Heart left ventricle (tissue), 16 donors: ENCODE results near the gene TAOK3. TPM values are rescaled to one million over a fixed set of nuclear protein-coding genes. Genes with fewer than 3 reads are reported as not detected.
A peak's percentile ranks its signal among the peaks of the same experiment; 100 is the strongest.
"Not testable (repeated sequence)": the region's sequence is repeated elsewhere in the genome, so short reads cannot be mapped to it uniquely, and the experiment has no call there.

Experiments
- ATAC-seq, 4 donors: fragments of 200-7000 bp; cut with Tn5 transposase; one replicate each; pipeline ENCODE4 v1.9.1; 2020 to 2022; ENCODE audit warnings: moderate library complexity in 4 of 4, mild to moderate bottlenecking in 3 of 4, moderate number of reproducible peaks in 1 of 4
- DNase-seq, 5 donors: peaks; one replicate each; pipeline ENCODE4 v3.0.0-alpha.2; 2020
- H3K27ac ChIP-seq, 12 donors: fragments of 200-600 bp; sonication (generic) in 4 of 12; one replicate each; pipeline versions ENCODE4 v1.5.0 to v1.8.0; 2016 to 2022; ENCODE audit warnings: mild to moderate bottlenecking in 2 of 12
- H3K27me3 ChIP-seq, 9 donors: fragments of 200-600 bp; sonication (generic) in 2 of 9; one replicate each; pipeline versions ENCODE4 v1.5.1 to v1.8.0; 2016 to 2022; ENCODE audit warnings: mild to moderate bottlenecking in 3 of 9
- H3K36me3 ChIP-seq, 9 donors: fragments of 200-600 bp; sonication (generic) in 2 of 9; one replicate each; pipeline versions ENCODE4 v1.5.0 to v1.8.0; 2018 to 2022; ENCODE audit warnings: mild to moderate bottlenecking in 2 of 9
- H3K4me1 ChIP-seq, 12 donors: fragments of 200-600 bp; sonication (generic) in 4 of 12; one replicate each; pipeline versions ENCODE4 v1.5.0 to v1.8.0; 2016 to 2022; ENCODE audit warnings: mild to moderate bottlenecking in 3 of 12
- H3K4me3 ChIP-seq, 12 donors: fragments of 200-600 bp; sonication (generic) in 4 of 12; one replicate each; pipeline versions ENCODE4 v1.5.0 to v1.8.0; 2017 to 2022; ENCODE audit warnings: mild to moderate bottlenecking in 9 of 12, moderate library complexity in 4 of 12
- H3K9me3 ChIP-seq, 12 donors: fragments of 200-600 bp; sonication (generic) in 4 of 12; one replicate each; pipeline versions ENCODE4 v1.5.0 to v1.8.0; 2016 to 2022; ENCODE audit warnings: mild to moderate bottlenecking in 1 of 12
- POLR2A ChIP-seq, 2 donors: fragments of 450-650 bp; IDR thresholded peaks; one replicate each; pipeline ENCODE4 v1.6.1; 2017; ENCODE audit warnings: antibody characterized with exemption in 2 of 2, mild to moderate bottlenecking in 2 of 2, moderate library complexity in 2 of 2
- WGBS, 4 donors: extraction: QIAGEN DNeasy Blood & Tissue Kit in 2 of 4; methylation state at CpG; one replicate each; pipeline versions ENCODE4 v1.1.5 to v1.1.7; 2013 to 2018; 5-methylcytosine and 5-hydroxymethylcytosine counted together
- intact Hi-C, 10 donors: fragments of 100-400 bp; cut with DNase I; formaldehyde crosslinking; loops; one replicate each; pipeline versions ENCODE4 v1.11.1 to v1.14.2; 2022
- polyA plus RNA-seq, 2 donors: library from polyadenylated mRNA; stranded (reverse); fragments of 200-250 nt; gene quantifications; one replicate each; pipeline ENCODE4 v1.2.3, GENCODE V29; 2013
- total RNA-seq, 9 donors: library from RNA; depleted of rRNA in 2 of 9; stranded (reverse); fragments of >200 nt in 2 of 9; fragmentation: NEBNext Ultra II Directional in 3 of 9; extraction: Animal tissue kit (Norgen Biotek cat#: 25700) in 3 of 9; gene quantifications; one replicate each; pipeline versions ENCODE4 v1.1.0 to v1.2.4, GENCODE V29; 2016 to 2023
- TF ChIP-seq, protein P1 (sequence below), 12 donors: fragments of 200-600 bp; sonication (generic) in 4 of 12; IDR thresholded peaks; one replicate each; pipeline versions ENCODE4 v1.5.0 to v1.8.0; 2018 to 2022; ENCODE audit warnings: antibody characterized with exemption in 12 of 12, mild to moderate bottlenecking in 5 of 12
- donor health status: ischemic (EF 13 %, LVEDD 7.1; RV severe dilation, severe dysfunction).
- donor health status: healthy with polysubstance abuse.
- donor health status: DM: no; HTN: yes; CAD: no.
- donor health status: DM: no; HTN: no; CAD: no.
- donor health status: ischemic (EF 25% LVEDD 6.9; RV normal size, moderate dysfunction).
- donor health status: ischemic (EF 25% LVEDD 5.7; RV mildly dilated, moderate dysfunction).
- donor health status: healthy.
- donor health status: DM: yes; HTN: yes; CAD: no.
- donor health status: ischemic (EF 35%, LVEDD 5.7; RV mildly dilated, moderate dysfunction).
- donor health status: nonischemic (EF 11% LVEDD 7.7; RV severe dilation, severe dysfunction).
- donor health status: DM: yes; HTN: yes; CAD: no.
- donor health status: PGD.
- donor health status: ischemic (EF 29% LVEDD 5.4; RV normal size, mild dysfunction).
- donor health status: nonischemic (EF 23%, LVEDD 6.1; RV moderate dilation, normal function).

TAOK3 gene
- total and polyA plus RNA-seq, 11 donors, result 11.8 to 26.6 (median 22.2) TPM

DNA sequence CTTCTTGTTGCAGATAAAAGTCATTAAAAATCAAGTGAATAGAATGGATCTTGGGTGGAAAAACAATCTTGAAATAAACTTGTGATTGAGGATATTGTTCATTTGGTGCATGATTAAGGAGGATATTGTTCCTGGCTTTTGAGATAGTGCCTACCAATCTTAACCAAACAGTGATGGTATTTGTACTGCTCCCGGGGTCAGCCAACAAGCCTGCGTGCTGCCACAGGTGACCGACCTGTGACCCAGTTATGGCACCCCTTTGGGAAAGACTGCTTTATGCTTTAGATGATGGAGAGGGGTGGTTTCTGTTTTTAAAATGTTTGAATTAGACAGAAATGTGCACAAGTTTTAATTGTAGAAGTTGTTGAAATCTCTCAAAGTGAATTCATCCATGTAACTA is 45.2 kb upstream of the TAOK3 start:
- no peak for TF ChIP-seq POLR2A (IDR thresholded peaks at IDR 0.05)
- TF ChIP-seq, protein P1, sequence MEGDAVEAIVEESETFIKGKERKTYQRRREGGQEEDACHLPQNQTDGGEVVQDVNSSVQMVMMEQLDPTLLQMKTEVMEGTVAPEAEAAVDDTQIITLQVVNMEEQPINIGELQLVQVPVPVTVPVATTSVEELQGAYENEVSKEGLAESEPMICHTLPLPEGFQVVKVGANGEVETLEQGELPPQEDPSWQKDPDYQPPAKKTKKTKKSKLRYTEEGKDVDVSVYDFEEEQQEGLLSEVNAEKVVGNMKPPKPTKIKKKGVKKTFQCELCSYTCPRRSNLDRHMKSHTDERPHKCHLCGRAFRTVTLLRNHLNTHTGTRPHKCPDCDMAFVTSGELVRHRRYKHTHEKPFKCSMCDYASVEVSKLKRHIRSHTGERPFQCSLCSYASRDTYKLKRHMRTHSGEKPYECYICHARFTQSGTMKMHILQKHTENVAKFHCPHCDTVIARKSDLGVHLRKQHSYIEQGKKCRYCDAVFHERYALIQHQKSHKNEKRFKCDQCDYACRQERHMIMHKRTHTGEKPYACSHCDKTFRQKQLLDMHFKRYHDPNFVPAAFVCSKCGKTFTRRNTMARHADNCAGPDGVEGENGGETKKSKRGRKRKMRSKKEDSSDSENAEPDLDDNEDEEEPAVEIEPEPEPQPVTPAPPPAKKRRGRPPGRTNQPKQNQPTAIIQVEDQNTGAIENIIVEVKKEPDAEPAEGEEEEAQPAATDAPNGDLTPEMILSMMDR (IDR thresholded peaks at IDR 0.05), result no peak
- H3K36me3 ChIP-seq, result peaks cover 0 to 52% (median 45%) of the 10 kb centered on the region in 9 donors
- WGBS, 4 donors, result 90 to 98% (median 97%) methylated on average over 3 of the region's 3 CpGs
- no peaks in the 10 kb centered on the region for H3K27me3 ChIP-seq
- no peaks in the 10 kb centered on the region for H3K9me3 ChIP-seq
- intact Hi-C loops, result no loop called here
- DNase-seq (no peak), ATAC-seq (no peak)
- no peaks in the 10 kb centered on the region for H3K4me1 ChIP-seq
- no peak overlapping the region for H3K27ac ChIP-seq
- H3K4me3 ChIP-seq, result no peak overlapping the region

DNA sequence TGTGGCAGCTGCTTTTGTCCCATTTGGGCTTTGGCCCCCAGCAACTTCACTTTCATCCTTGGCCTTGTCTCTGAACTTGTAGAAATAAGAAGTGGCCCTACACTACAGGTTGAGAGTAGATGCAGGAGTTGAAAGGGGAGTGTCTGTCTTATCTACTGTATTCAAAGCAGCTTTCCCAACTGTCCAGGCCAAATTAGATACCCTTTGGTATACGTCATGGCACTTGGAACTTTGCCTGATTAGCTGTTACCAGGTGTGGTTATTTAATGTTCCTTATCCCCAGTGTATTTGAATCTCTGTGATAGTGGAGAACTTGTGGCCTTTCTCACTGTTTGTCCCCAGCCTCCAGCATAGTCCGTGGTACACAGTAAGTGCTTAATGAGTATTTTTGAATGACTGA is 37.1 kb upstream of the TAOK3 start:
- Histone ChIP-seq H3K9me3 (no peaks in the 10 kb centered on the region), H3K27ac (no peak overlapping the region), H3K36me3 (peaks cover 3 to 100% (median 82%) of the 10 kb centered on the region in 9 donors), H3K4me1 (no peaks in the 10 kb centered on the region), H3K4me3 (no peak overlapping the region), H3K27me3 (no peaks in the 10 kb centered on the region)
- TF ChIP-seq POLR2A (IDR thresholded peaks at IDR 0.05), result no peak
- TF ChIP-seq, protein P1 (IDR thresholded peaks at IDR 0.05), result no peak
- WGBS, 4 donors, result 63 to 79% (median 78%) methylated on average over 2 of the region's 2 CpGs
- intact Hi-C loops, result loop anchor here (5.0 to 10.0 kb wide), 7 partner anchors 195 to 1135 kb away; no protein-coding TSS in a partner anchor
- ATAC-seq, result no peak
- DNase-seq, result no peak

DNA sequence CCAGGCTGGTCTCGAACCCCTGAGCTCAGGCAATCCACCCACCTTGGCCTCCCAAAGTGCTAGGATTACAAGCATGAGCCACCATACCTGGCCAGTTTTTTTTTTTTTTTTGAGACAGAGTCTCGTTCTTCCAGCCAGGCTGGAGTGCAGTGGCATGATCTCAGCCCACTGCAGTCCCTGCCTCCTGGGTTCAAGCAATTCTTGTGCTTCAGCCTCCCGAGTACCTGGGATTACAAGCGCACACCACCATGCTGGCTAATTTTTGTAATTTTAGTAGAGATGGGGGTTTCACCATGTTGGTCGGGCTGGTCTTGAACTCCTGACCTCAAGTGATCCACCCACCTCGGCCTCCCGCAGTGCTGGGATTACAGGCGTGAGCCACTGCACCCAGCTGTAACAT is 35.5 kb upstream of the TAOK3 start:
- not testable (repeated sequence) for H3K9me3 ChIP-seq, H3K4me3 ChIP-seq, H3K27me3 ChIP-seq, H3K4me1 ChIP-seq, DNase-seq, H3K27ac ChIP-seq, ATAC-seq
- peaks cover 3 to 100% (median 79%) of the 10 kb centered on the region in 9 donors for H3K36me3 ChIP-seq
- intact Hi-C loops, result loop anchor here (5.0 to 10.0 kb wide), 7 partner anchors 197 to 1137 kb away; no protein-coding TSS in a partner anchor
- WGBS, 4 donors, result 92 to 97% (median 95%) methylated on average over 8 of the region's 8 CpGs

DNA sequence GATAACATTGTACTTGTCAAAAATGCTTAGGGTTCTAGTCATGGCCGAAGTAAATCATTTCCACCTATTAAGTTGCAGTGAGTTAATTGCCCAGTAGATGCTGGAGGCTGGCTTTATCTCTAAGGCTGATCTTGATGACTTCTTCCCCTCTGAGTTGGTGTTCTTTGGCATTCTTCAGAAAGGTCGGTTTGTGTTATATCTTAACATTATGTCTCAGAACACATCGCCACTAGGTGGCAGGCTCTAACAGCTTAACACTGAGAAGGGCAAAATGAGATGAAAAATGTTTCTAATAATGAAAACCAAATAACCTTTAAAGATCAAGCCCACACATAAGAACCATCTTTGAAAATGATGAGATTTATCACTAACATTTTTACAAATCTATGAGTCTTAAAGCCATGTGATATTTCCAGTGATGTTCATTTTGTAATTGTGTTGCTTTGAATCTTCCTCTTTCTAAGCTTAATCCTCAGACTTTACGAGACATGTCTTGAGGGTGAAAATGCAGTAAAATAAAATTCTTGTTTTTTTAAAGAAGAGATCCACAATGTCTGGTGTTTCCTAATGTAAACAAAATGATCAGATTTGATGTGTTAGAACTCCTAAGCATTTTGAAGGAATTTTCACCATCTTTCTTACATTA is 32.3 kb upstream of the TAOK3 start:
- DNase-seq, result peak in 4 of 5 donors; percentile 37 to 52 (median 44)
- Histone ChIP-seq H3K9me3 (no peaks in the 10 kb centered on the region), H3K27me3 (no peaks in the 10 kb centered on the region), H3K27ac (peak overlapping the region in 1 of 12 donors; percentile 0), H3K36me3 (peaks cover 0 to 100% (median 80%) of the 10 kb centered on the region in 9 donors), H3K4me1 (peaks cover 0 to 2% (median 0%) of the 10 kb centered on the region in 12 donors), H3K4me3 (no peak overlapping the region)
- ATAC-seq, result peak in 2 of 4 donors; percentile 41 to 53
- no peak for TF ChIP-seq POLR2A (IDR thresholded peaks at IDR 0.05)
- TF ChIP-seq, protein P1 (IDR thresholded peaks at IDR 0.05), result peak; percentile 55 to 79 (median 71)
- intact Hi-C loops, result loop anchor here (5.0 to 10.0 kb wide), 8 partner anchors 200 to 1140 kb away; no protein-coding TSS in a partner anchor
- WGBS, 4 donors, result 40 to 46% (median 42%) methylated on average over 4 of the region's 4 CpGs
